Hepatocyte (in vitro differentiated cells): Measurements from ENCODE around the gene MORC2. TPM values are rescaled to one million over a fixed set of nuclear protein-coding genes. Genes with fewer than 3 reads are reported as not detected.
A peak's percentile ranks its signal among the peaks of the same experiment; 100 is the strongest.

Experiments used
- DNase-seq: peaks from one replicate; pipeline ENCODE4 v3.0.0-alpha.2; 2016; ENCODE audit warnings: low spot score
- H2AFZ ChIP-seq: fragments of 200-600 bp; sonication (generic); 2 replicates; pipeline ENCODE4 v1.6.0; 2016; ENCODE audit warnings: antibody characterized with exemption, mild to moderate bottlenecking
- H3K27ac ChIP-seq: fragments of 200-600 bp; sonication (generic); 2 replicates; pipeline ENCODE4 v1.5.1; 2016; ENCODE audit warnings: mild to moderate bottlenecking
- H3K27me3 ChIP-seq: fragments of 200-600 bp; sonication (generic); 2 replicates; pipeline ENCODE4 v1.6.1; 2016
- H3K36me3 ChIP-seq: fragments of 200-600 bp; sonication (generic); replicated peaks from 2 replicates; pipeline ENCODE4 v1.5.1; 2016; ENCODE audit warnings: low read depth; ENCODE audit not compliant: insufficient read depth
- H3K4me1 ChIP-seq: fragments of 200-600 bp; sonication (generic); 2 replicates; pipeline ENCODE4 v1.5.1; 2016; ENCODE audit warnings: mild to moderate bottlenecking, moderate library complexity; ENCODE audit not compliant: insufficient read depth
- H3K4me2 ChIP-seq: fragments of 200-600 bp; sonication (generic); 2 replicates; pipeline ENCODE4 v1.6.0; 2016
- H3K4me3 ChIP-seq: fragments of 200-600 bp; sonication (generic); 2 replicates; pipeline ENCODE4 v1.5.1; 2016; ENCODE audit warnings: mild to moderate bottlenecking
- H3K79me2 ChIP-seq: fragments of 200-600 bp; sonication (generic); 2 replicates; pipeline ENCODE4 v1.6.0; 2017; ENCODE audit warnings: mild to moderate bottlenecking
- H3K9me2 ChIP-seq: fragments of 200-600 bp; sonication (generic); replicated peaks from 2 replicates; pipeline ENCODE4 v1.6.0; 2017; ENCODE audit warnings: mild to moderate bottlenecking; ENCODE audit not compliant: insufficient read depth
- H3K9me3 ChIP-seq: fragments of 200-600 bp; sonication (generic); 2 replicates; pipeline ENCODE4 v1.5.1; 2016; ENCODE audit warnings: low read depth, mild to moderate bottlenecking
- H4K20me1 ChIP-seq: fragments of 200-600 bp; sonication (generic); 2 replicates; pipeline ENCODE4 v1.6.0; 2016; ENCODE audit warnings: mild to moderate bottlenecking; ENCODE audit not compliant: insufficient read depth, poor library complexity, severe bottlenecking
- CTCF ChIP-seq: fragments of 200-600 bp; sonication (generic); IDR thresholded peaks from 2 replicates; pipeline ENCODE4 v1.5.1; 2016; ENCODE audit warnings: antibody characterized with exemption, mild to moderate bottlenecking; ENCODE audit not compliant: poor library complexity
- EZH2 ChIP-seq: fragments of 200-600 bp; sonication (generic); IDR thresholded peaks from 2 replicates; pipeline ENCODE4 v1.6.1; 2016; ENCODE audit warnings: antibody characterized with exemption, mild to moderate bottlenecking, borderline replicate concordance
- EZH2phosphoT487 ChIP-seq: fragments of 200-600 bp; sonication (generic); IDR thresholded peaks from one replicate; pipeline ENCODE4 v1.6.1; 2018; ENCODE audit warnings: antibody characterized with exemption, mild to moderate bottlenecking, low read depth, moderate library complexity; ENCODE audit not compliant: unreplicated experiment, severe bottlenecking
- WGBS: methylation state at CpG from one replicate; pipeline ENCODE4 v1.1.6; 2016; ENCODE audit warnings: low lambda C conversion rate; ENCODE audit errors: missing lambda C conversion rate; 5-methylcytosine and 5-hydroxymethylcytosine counted together
- polyA plus RNA-seq: library from polyadenylated mRNA; unstranded; fragments of >200 nt; fragmentation: Nextera tagmentation; extraction: Ambion mirVana; gene quantifications from 2 replicates; pipeline ENCODE4 v1.2.1, GENCODE V29; 2016
- total RNA-seq: library from RNA; depleted of rRNA; stranded (reverse); fragments of >200 nt; gene quantifications from 2 replicates; pipeline ENCODE4 v1.2.3, GENCODE V29; 2014

Gene MORC2
- total and polyA plus RNA-seq, 2 experiments from 2014 or later = 15.6 to 24.0 TPM

GRCh38 chr22:30990690-30991089 lies 22.1 kb upstream of the MORC2 start:
- Histone ChIP-seq H3K79me2 (no peaks in the 10 kb centered on the region), H3K27ac (no peak overlapping the region), H2AFZ (no peak overlapping the region), H3K36me3 (no peaks in the 10 kb centered on the region), H3K4me2 (no peak overlapping the region), H3K4me1 (no peaks in the 10 kb centered on the region), H3K4me3 (no peak overlapping the region), H3K27me3 (no peaks in the 10 kb centered on the region), H4K20me1 (no peaks in the 10 kb centered on the region), H3K9me3 (no peaks in the 10 kb centered on the region), H3K9me2 (no peaks in the 10 kb centered on the region)
- TF ChIP-seq CTCF (no peak), EZH2phosphoT487 (no peak), EZH2 (no peak)
- no peak for DNase-seq
- 90% methylated on average over 1 of the region's 1 CpG for WGBS

GRCh38 chr22:30989474-30989873 lies 20.9 kb upstream of the MORC2 start:
- Histone ChIP-seq H3K27ac (no peak overlapping the region), H3K4me2 (no peak overlapping the region)

GRCh38 chr22:30985561-30986208 lies 17.1 kb upstream of the MORC2 start:
- no peak for TF ChIP-seq EZH2phosphoT487
- TF ChIP-seq EZH2 = no peak
- TF ChIP-seq CTCF = no peak
- Histone ChIP-seq H3K4me1 (no peaks in the 10 kb centered on the region), H2AFZ (no peak overlapping the region), H3K9me2 (no peaks in the 10 kb centered on the region), H3K36me3 (no peaks in the 10 kb centered on the region), H3K79me2 (no peaks in the 10 kb centered on the region), H3K4me3 (no peak overlapping the region), H3K27ac (no peak overlapping the region), H3K27me3 (no peaks in the 10 kb centered on the region), H4K20me1 (no peaks in the 10 kb centered on the region), H3K9me3 (no peaks in the 10 kb centered on the region), H3K4me2 (no peak overlapping the region)
- DNase-seq = no peak
- WGBS = 76% methylated on average over 4 of the region's 4 CpGs

More at GRCh38 chr22:30989474-30989873, 20.9 kb upstream of the MORC2 start:
- no peak for DNase-seq
- Histone ChIP-seq H4K20me1 (no peaks in the 10 kb centered on the region), H2AFZ (no peak overlapping the region), H3K36me3 (no peaks in the 10 kb centered on the region), H3K9me3 (no peaks in the 10 kb centered on the region), H3K79me2 (no peaks in the 10 kb centered on the region), H3K4me1 (no peaks in the 10 kb centered on the region), H3K27me3 (no peaks in the 10 kb centered on the region), H3K4me3 (no peak overlapping the region), H3K9me2 (no peaks in the 10 kb centered on the region)
- TF ChIP-seq EZH2phosphoT487 (no peak), EZH2 (no peak), CTCF (no peak)

GRCh38 chr22:30984317-30984716 lies 15.7 kb upstream of the MORC2 start:
- H3K36me3 ChIP-seq = no peaks in the 10 kb centered on the region
- H3K4me3 ChIP-seq = no peak overlapping the region
- peak overlapping the region; percentile 66 for H3K27ac ChIP-seq
- no peaks in the 10 kb centered on the region for H3K9me2 ChIP-seq
- WGBS = 78% methylated on average over 2 of the region's 2 CpGs
- H3K27me3 ChIP-seq = no peaks in the 10 kb centered on the region
- H3K4me2 ChIP-seq = no peak overlapping the region
- H2AFZ ChIP-seq = no peak overlapping the region
- H3K79me2 ChIP-seq = no peaks in the 10 kb centered on the region
- peak; percentile 26 for DNase-seq
- H3K9me3 ChIP-seq = no peaks in the 10 kb centered on the region
- no peaks in the 10 kb centered on the region for H3K4me1 ChIP-seq
- no peaks in the 10 kb centered on the region for H4K20me1 ChIP-seq
- no peak for TF ChIP-seq EZH2phosphoT487
